ENCODE results near the gene CAMSAP2. TPM values are rescaled to one million over a fixed set of nuclear protein-coding genes. Genes with fewer than 3 reads are reported as not detected.
A peak's percentile ranks its signal among the peaks of the same experiment; 100 is the strongest.

The CAMSAP2 gene
- total and polyA plus RNA-seq, 3 donors from 2014 or later: 16.0 to 34.7 (median 28.4) TPM

- no peak for DNase-seq
- peak overlapping the region in 1 of 2 donors; percentile 39 for H3K27ac ChIP-seq
- 67 to 89% methylated on average over 2 of the region's 2 CpGs for WGBS, 2 donors
- H3K4me1 ChIP-seq: peaks cover 3% of the 10 kb centered on the region
- TF ChIP-seq POLR2A (IDR thresholded peaks at IDR 0.05) (no peak), CTCF (IDR thresholded peaks at IDR 0.05) (no peak)
- H3K9me3 ChIP-seq: no peaks in the 10 kb centered on the region
- H3K4me3 ChIP-seq: no peak overlapping the region
- intact Hi-C loops (cut with DNase I; ENCODE audit: low total_unique reads): no loop called here
- no peaks in the 10 kb centered on the region for H3K27me3 ChIP-seq
- no peaks in the 10 kb centered on the region for H3K36me3 ChIP-seq (ENCODE audit: low read depth, missing control alignments)
Observed at GRCh38 chr1:200774735-200775444, 36.2 kb downstream of the CAMSAP2 start.

GRCh38 chr1:200775850-200776249 is 37.2 kb downstream of the CAMSAP2 start:
- Histone ChIP-seq H3K4me1 (peaks cover 3% of the 10 kb centered on the region), H3K27me3 (no peaks in the 10 kb centered on the region), H3K27ac (no peak overlapping the region), H3K36me3 (ENCODE audit: low read depth, missing control alignments) (no peaks in the 10 kb centered on the region), H3K4me3 (no peak overlapping the region), H3K9me3 (no peaks in the 10 kb centered on the region)
- intact Hi-C loops (cut with DNase I; ENCODE audit: low total_unique reads): no loop called here
- TF ChIP-seq POLR2A (IDR thresholded peaks at IDR 0.05): no peak
- no peak for TF ChIP-seq CTCF (IDR thresholded peaks at IDR 0.05)
- DNase-seq: no peak

GRCh38 chr1:200776949-200777348 is 38.3 kb downstream of the CAMSAP2 start:
- intact Hi-C loops (cut with DNase I; ENCODE audit: low total_unique reads): no loop called here
- peaks cover 3% of the 10 kb centered on the region for H3K4me1 ChIP-seq
- H3K27ac ChIP-seq: no peak overlapping the region
- no peak overlapping the region for H3K4me3 ChIP-seq
- no peaks in the 10 kb centered on the region for H3K9me3 ChIP-seq
- H3K36me3 ChIP-seq (ENCODE audit: low read depth, missing control alignments): no peaks in the 10 kb centered on the region
- H3K27me3 ChIP-seq: no peaks in the 10 kb centered on the region
- DNase-seq: no peak
- TF ChIP-seq CTCF (IDR thresholded peaks at IDR 0.05) (no peak), POLR2A (IDR thresholded peaks at IDR 0.05) (no peak)

- intact Hi-C loops (cut with DNase I; ENCODE audit: low total_unique reads): no loop called here
- H3K4me3 ChIP-seq: no peak overlapping the region
- 79 to 84% methylated on average over 4 of the region's 4 CpGs for WGBS, 2 donors
- peaks cover 3% of the 10 kb centered on the region for H3K4me1 ChIP-seq
- no peaks in the 10 kb centered on the region for H3K27me3 ChIP-seq
- no peaks in the 10 kb centered on the region for H3K36me3 ChIP-seq (ENCODE audit: low read depth, missing control alignments)
- no peaks in the 10 kb centered on the region for H3K9me3 ChIP-seq
- no peak overlapping the region for H3K27ac ChIP-seq
- no peak for TF ChIP-seq POLR2A (IDR thresholded peaks at IDR 0.05)
- no peak for TF ChIP-seq CTCF (IDR thresholded peaks at IDR 0.05)
- DNase-seq: no peak
Observed at GRCh38 chr1:200778766-200779165, 40.1 kb downstream of the CAMSAP2 start.

- 87 to 92% methylated on average over 2 of the region's 2 CpGs for WGBS, 2 donors
- Histone ChIP-seq H3K27ac (no peak overlapping the region), H3K27me3 (no peaks in the 10 kb centered on the region), H3K36me3 (ENCODE audit: low read depth, missing control alignments) (no peaks in the 10 kb centered on the region), H3K9me3 (no peaks in the 10 kb centered on the region), H3K4me1 (peaks cover 3% of the 10 kb centered on the region), H3K4me3 (no peak overlapping the region)
- TF ChIP-seq POLR2A (IDR thresholded peaks at IDR 0.05): no peak
- TF ChIP-seq CTCF (IDR thresholded peaks at IDR 0.05): no peak
- DNase-seq: no peak
- intact Hi-C loops (cut with DNase I; ENCODE audit: low total_unique reads): no loop called here
Observed at GRCh38 chr1:200779326-200779725, 40.6 kb downstream of the CAMSAP2 start.
